ENCODE results near the gene MYH10.

MYH10 gene

GRCh38 chr17:8632061-8632460 lies 1.5 kb upstream of the MYH10 start:
- no peaks in the 10 kb centered on the region for H3K9me3 ChIP-seq (replicated peaks in 1 of 11)
- no peak for TF ChIP-seq Cebpa-rat (IDR thresholded peaks at IDR 0.05)
- H3K36me3 ChIP-seq: no peaks in the 10 kb centered on the region
- peaks cover 5 to 26% (median 24%) of the 10 kb centered on the region in 10 experiments; a peak in 18 of 20 replicates for H3K4me1 ChIP-seq
- peak overlapping the region in 1 of 10 experiments; percentile 80; a peak in 2 of 20 replicates for H3K4me3 ChIP-seq
- H3K27ac ChIP-seq: no peak overlapping the region
- peaks cover 0 to 51% (median 0%) of the 10 kb centered on the region in 11 experiments; a peak in 7 of 22 replicates for H3K27me3 ChIP-seq
- H3K4me2 ChIP-seq: peak overlapping the region; percentile 87 to 99 (median 94); a peak in 19 of 22 replicates
- H3K9ac ChIP-seq: no peak overlapping the region; a peak in 1 of 22 replicates
- peaks cover 0 to 14% (median 0%) of the 10 kb centered on the region in 11 experiments; a peak in 5 of 22 replicates for H4K20me1 ChIP-seq

- peaks cover 0 to 56% (median 0%) of the 10 kb centered on the region in 11 experiments; a peak in 7 of 22 replicates for H3K27me3 ChIP-seq
Observed at GRCh38 chr17:8631554-8631877, 991 bp upstream of the MYH10 start.

GRCh38 chr17:8630802-8631553 lies 453 bp upstream of the MYH10 start:
- peak overlapping the region; percentile 77 to 97 (median 88) for H3K4me3 ChIP-seq
- peaks cover 0 to 60% (median 0%) of the 10 kb centered on the region in 11 experiments; a peak in 7 of 22 replicates for H3K27me3 ChIP-seq
- peak overlapping the region; percentile 87 to 99 (median 94) for H3K4me2 ChIP-seq
- H3K36me3 ChIP-seq: no peaks in the 10 kb centered on the region; a peak in 1 of 22 replicates
- TF ChIP-seq Cebpa-rat (IDR thresholded peaks at IDR 0.05): no peak
- H3K27ac ChIP-seq: peak overlapping the region in 9 of 11 experiments; percentile 31 to 76 (median 66); a peak in 16 of 22 replicates
- H3K9me3 ChIP-seq (replicated peaks in 1 of 11): no peaks in the 10 kb centered on the region
- H4K20me1 ChIP-seq: peaks cover 0 to 18% (median 0%) of the 10 kb centered on the region in 11 experiments; a peak in 5 of 22 replicates
- peak overlapping the region; percentile 59 to 92 (median 81) for H3K9ac ChIP-seq
- H3K4me1 ChIP-seq: peaks cover 5 to 26% (median 24%) of the 10 kb centered on the region in 10 experiments; a peak in 18 of 20 replicates

More at GRCh38 chr17:8631554-8631877, 991 bp upstream of the MYH10 start:
- peak overlapping the region; percentile 77 to 97 (median 88) for H3K4me3 ChIP-seq
- H3K9me3 ChIP-seq (replicated peaks in 1 of 11): no peaks in the 10 kb centered on the region
- TF ChIP-seq Cebpa-rat (IDR thresholded peaks at IDR 0.05): no peak
- peaks cover 0 to 15% (median 0%) of the 10 kb centered on the region in 11 experiments; a peak in 5 of 22 replicates for H4K20me1 ChIP-seq
- H3K27ac ChIP-seq: peak overlapping the region in 9 of 11 experiments; percentile 31 to 76 (median 66); a peak in 14 of 22 replicates
- H3K9ac ChIP-seq: peak overlapping the region; percentile 59 to 89 (median 77)
- peak overlapping the region; percentile 87 to 99 (median 94) for H3K4me2 ChIP-seq
- no peaks in the 10 kb centered on the region for H3K36me3 ChIP-seq
- peaks cover 5 to 26% (median 24%) of the 10 kb centered on the region in 10 experiments; a peak in 18 of 20 replicates for H3K4me1 ChIP-seq

- H3K9me3 ChIP-seq (replicated peaks in 1 of 11): no peaks in the 10 kb centered on the region
- peak overlapping the region; percentile 83 to 99 (median 94) for H3K4me2 ChIP-seq
- peaks cover 0 to 72% (median 0%) of the 10 kb centered on the region in 11 experiments; a peak in 7 of 22 replicates for H3K27me3 ChIP-seq
- peak overlapping the region; percentile 77 to 97 (median 88) for H3K4me3 ChIP-seq
- H3K27ac ChIP-seq: peak overlapping the region in 9 of 11 experiments; percentile 63 to 90 (median 84); a peak in 18 of 22 replicates
- no peak for TF ChIP-seq Cebpa-rat (IDR thresholded peaks at IDR 0.05)
- H3K36me3 ChIP-seq: peaks cover 0 to 9% (median 0%) of the 10 kb centered on the region in 11 experiments; a peak in 6 of 22 replicates
- H3K4me1 ChIP-seq: peaks cover 5 to 26% (median 24%) of the 10 kb centered on the region in 10 experiments; a peak in 18 of 20 replicates
- H4K20me1 ChIP-seq: peaks cover 0 to 20% (median 0%) of the 10 kb centered on the region in 11 experiments; a peak in 6 of 22 replicates
- H3K9ac ChIP-seq: peak overlapping the region; percentile 74 to 95 (median 87)
Observed at GRCh38 chr17:8629371-8630226, 926 bp downstream of the MYH10 start.

GRCh38 chr17:8628609-8629169 lies 1.8 kb downstream of the MYH10 start:
- Histone ChIP-seq H3K9ac (peak overlapping the region in 8 of 11 experiments; percentile 15 to 95 (median 89); a peak in 12 of 22 replicates), H4K20me1 (peaks cover 0 to 28% (median 7%) of the 10 kb centered on the region in 11 experiments; a peak in 12 of 22 replicates), H3K27ac (peak overlapping the region in 5 of 11 experiments; percentile 43 to 90 (median 89); a peak in 8 of 22 replicates), H3K4me1 (peaks cover 5 to 26% (median 24%) of the 10 kb centered on the region in 10 experiments; a peak in 18 of 20 replicates), H3K27me3 (peaks cover 0 to 81% (median 0%) of the 10 kb centered on the region in 11 experiments; a peak in 8 of 22 replicates), H3K36me3 (peaks cover 0 to 18% (median 7%) of the 10 kb centered on the region in 11 experiments; a peak in 11 of 22 replicates), H3K9me3 (replicated peaks in 1 of 11) (peaks cover 0 to 7% (median 0%) of the 10 kb centered on the region in 11 experiments; a peak in 2 of 22 replicates), H3K4me2 (peak overlapping the region; percentile 48 to 97 (median 84); a peak in 21 of 22 replicates), H3K4me3 (peak overlapping the region in 7 of 10 experiments; percentile 80 to 97 (median 92); a peak in 12 of 20 replicates)
- no peak for TF ChIP-seq Cebpa-rat (IDR thresholded peaks at IDR 0.05)

- Histone ChIP-seq H3K27ac (no peak overlapping the region), H3K36me3 (peaks cover 0 to 23% (median 12%) of the 10 kb centered on the region in 11 experiments; a peak in 15 of 22 replicates), H3K4me2 (peak overlapping the region in 10 of 11 experiments; percentile 48 to 97 (median 86); a peak in 18 of 22 replicates), H3K9ac (peak overlapping the region in 4 of 11 experiments; percentile 87 to 95 (median 92); a peak in 6 of 22 replicates), H4K20me1 (peaks cover 0 to 33% (median 10%) of the 10 kb centered on the region in 11 experiments; a peak in 14 of 22 replicates), H3K4me3 (peak overlapping the region in 3 of 10 experiments; percentile 85 to 97 (median 92); a peak in 3 of 20 replicates), H3K27me3 (peaks cover 0 to 83% (median 0%) of the 10 kb centered on the region in 11 experiments; a peak in 8 of 22 replicates), H3K4me1 (peaks cover 5 to 26% (median 24%) of the 10 kb centered on the region in 10 experiments; a peak in 18 of 20 replicates), H3K9me3 (replicated peaks in 1 of 11) (peaks cover 0 to 8% (median 0%) of the 10 kb centered on the region in 11 experiments; a peak in 2 of 22 replicates)
- TF ChIP-seq Cebpa-rat (IDR thresholded peaks at IDR 0.05): no peak
Observed at GRCh38 chr17:8628172-8628571, 2.4 kb downstream of the MYH10 start.

- Histone ChIP-seq H4K20me1 (peaks cover 0 to 54% (median 19%) of the 10 kb centered on the region in 11 experiments; a peak in 17 of 22 replicates), H3K27me3 (peaks cover 0 to 84% (median 0%) of the 10 kb centered on the region in 11 experiments; a peak in 8 of 22 replicates), H3K9me3 (replicated peaks in 1 of 11) (peaks cover 0 to 21% (median 11%) of the 10 kb centered on the region in 11 experiments; a peak in 13 of 22 replicates), H3K4me1 (peaks cover 5 to 15% (median 12%) of the 10 kb centered on the region in 10 experiments; a peak in 18 of 20 replicates), H3K27ac (no peak overlapping the region), H3K9ac (no peak overlapping the region), H3K4me3 (no peak overlapping the region), H3K36me3 (peaks cover 0 to 69% (median 56%) of the 10 kb centered on the region in 11 experiments; a peak in 17 of 22 replicates), H3K4me2 (no peak overlapping the region)
- TF ChIP-seq Cebpa-rat (IDR thresholded peaks at IDR 0.05): no peak
Observed at GRCh38 chr17:8623591-8623990, 6.9 kb downstream of the MYH10 start.

All from BLaER1 treated with 17β-estradiol and CSF1 and Interleukin-3, amounts not matched to agents 10 nM and 100 nM (cell line).